ENCODE data around the gene FBXO41.

Gene FBXO41

DNA sequence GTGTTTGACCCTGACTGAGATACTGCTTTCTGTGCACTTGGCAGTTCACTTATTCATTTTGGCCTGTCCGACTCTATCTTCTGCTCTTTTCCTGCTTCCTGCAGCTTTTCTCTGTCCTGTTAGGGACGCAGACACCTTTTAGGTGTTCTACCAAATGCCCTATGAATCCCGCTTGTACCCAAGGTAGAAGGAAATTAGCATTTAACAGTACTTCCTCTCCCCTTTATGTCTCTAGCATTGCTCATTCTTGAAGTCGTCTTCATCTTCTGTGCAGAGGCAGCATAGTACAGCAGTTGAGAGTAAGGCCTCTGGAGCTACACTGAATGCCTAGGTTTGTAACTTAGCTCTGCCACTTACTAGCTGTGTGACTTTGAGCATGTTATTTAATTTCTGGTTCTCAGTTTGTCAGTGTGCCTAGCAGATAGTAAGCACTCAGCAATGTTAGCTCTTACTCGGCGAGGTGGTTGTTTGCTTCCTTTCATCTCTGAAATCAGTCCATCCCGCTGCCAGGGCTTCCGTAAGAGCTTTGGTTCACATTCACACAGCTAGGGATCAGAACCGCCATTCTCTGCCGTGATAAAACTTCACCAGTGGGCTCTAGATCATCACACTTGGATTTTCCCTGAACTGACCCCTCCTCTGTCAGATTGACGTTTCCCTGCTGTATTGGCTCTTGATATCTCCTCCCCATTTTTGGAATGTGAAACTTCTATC lies 48.8 kb downstream of the FBXO41 start:
- H3K9me3 ChIP-seq (ENCODE audit: control insufficient read depth in 1 of 2, low read length in 2 of 2), result no peaks in the 10 kb centered on the region
- peaks cover 15 to 26% of the 10 kb centered on the region in 2 donors for H3K4me1 ChIP-seq (ENCODE audit: control insufficient read depth in 1 of 2, insufficient read depth in 2 of 2, low read length in 2 of 2)
- H3K27ac ChIP-seq (ENCODE audit: low read length), result peak overlapping the region; percentile 90
- no peaks in the 10 kb centered on the region for H3K27me3 ChIP-seq (ENCODE audit: low read depth, low read length)
- H3K4me3 ChIP-seq (ENCODE audit: low read depth in 1 of 2, low read length in 2 of 2), result peak overlapping the region; percentile 91 to 93
- peaks cover 17 to 18% of the 10 kb centered on the region in 2 donors for H3K36me3 ChIP-seq (ENCODE audit: control insufficient read depth in 1 of 2, insufficient read depth in 2 of 2, low read length in 2 of 2)

DNA sequence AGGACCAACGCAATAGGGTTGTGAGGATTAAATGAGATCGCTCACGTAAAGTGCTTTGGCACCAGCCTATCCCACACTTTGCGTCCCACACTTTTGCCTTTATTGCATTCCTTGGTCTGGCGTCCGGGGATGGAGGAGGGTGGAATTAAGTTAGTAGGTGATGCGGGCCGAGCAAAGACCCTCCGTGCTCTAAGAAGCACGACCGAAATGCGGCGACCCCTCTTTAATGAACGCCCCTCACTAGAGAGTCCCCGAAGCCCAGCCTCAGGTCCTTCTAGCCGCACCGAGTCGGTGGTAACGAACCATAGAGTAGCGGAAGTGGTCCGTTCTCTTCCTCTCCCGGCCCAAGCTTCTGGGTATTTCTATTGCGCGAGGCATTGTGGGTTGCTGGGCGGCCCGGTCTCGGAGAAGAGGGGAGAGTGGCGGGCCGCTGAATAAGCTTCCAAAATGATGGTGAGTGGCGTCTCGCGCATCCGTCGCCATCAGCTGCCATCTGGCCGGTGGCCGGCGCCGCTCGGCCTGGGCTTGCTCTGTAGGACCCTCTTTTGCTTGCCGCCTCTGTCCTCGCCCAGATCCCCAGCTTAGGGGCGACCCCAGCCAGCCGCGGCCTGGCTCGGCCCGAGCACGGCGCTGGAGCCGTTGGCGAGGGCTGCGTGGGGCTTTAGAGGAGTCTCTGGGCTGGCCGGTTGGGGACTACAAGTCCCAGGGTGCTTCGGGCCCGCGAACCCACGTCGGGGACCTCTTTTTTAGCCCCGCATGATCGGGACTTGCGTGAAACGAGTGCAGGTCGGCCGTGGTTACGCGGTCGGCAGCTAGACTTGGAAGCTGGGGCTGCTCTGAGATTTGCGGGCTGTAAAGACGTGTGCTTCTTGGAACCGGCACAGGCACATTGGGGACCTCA lies 50.1 kb downstream of the FBXO41 start, which contains the start of gene CCT7:
TSS of gene CCT7 (plus strand) at position 377 of the 901 bp plus-strand sequence. CDS start at position 448, 71 bp downstream.
- no peaks in the 10 kb centered on the region for H3K27me3 ChIP-seq (ENCODE audit: low read depth, low read length)
- H3K36me3 ChIP-seq (ENCODE audit: control insufficient read depth in 1 of 2, insufficient read depth in 2 of 2, low read length in 2 of 2), result peaks cover 6 to 7% of the 10 kb centered on the region in 2 donors
- peaks cover 15 to 26% of the 10 kb centered on the region in 2 donors for H3K4me1 ChIP-seq (ENCODE audit: control insufficient read depth in 1 of 2, insufficient read depth in 2 of 2, low read length in 2 of 2)
- no peaks in the 10 kb centered on the region for H3K9me3 ChIP-seq (ENCODE audit: control insufficient read depth in 1 of 2, low read length in 2 of 2)
- peak within 1 kb of the TSS; percentile 90 for H3K27ac ChIP-seq (ENCODE audit: low read length)
- H3K4me3 ChIP-seq (ENCODE audit: low read depth in 1 of 2, low read length in 2 of 2), result peak within 1 kb of the TSS; percentile 91 to 93

DNA sequence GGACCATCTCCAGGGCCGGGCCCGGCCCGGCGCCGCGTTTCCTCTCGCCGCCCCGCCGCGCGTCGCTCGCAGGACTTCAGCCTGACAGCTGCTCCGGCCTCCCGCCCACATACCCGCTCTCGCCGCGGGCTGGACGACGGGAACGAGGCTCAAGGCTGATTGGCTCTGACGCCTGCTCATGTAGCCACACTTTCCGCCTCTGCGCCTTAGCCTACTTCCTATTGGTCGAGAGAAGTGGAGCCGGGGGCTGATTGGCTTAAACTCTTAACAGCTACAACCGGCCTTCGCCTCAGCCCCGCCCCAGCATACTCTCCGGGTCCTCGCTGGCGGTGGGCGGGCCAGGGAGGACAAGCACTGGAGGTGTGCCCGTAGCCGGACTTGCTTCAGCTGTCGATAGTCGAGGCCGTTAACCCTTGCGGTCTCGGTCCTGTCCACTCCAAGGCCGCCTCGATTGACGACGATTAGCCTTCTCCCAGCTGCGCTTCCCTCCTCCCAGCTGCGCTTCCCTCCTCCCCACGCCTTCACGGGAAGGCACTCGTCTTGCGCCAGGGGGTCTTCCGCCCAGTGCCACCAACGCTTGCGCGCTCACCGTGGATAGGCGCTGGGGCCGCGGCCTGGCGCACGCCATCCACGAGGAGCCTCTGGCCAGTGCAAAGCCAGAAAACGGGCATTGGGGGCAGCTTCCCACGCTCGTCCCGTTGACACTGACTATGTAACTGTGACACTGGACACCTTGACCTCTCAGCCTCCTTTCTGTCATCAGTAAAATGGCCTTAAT lies 50.9 kb downstream of the FBXO41 start, which contains the start of gene PRADC1:
TSS of gene PRADC1 (minus strand) at position 86 of the 778 bp plus-strand sequence. CDS start at position 7, 79 bp downstream.
- Histone ChIP-seq H3K4me1 (ENCODE audit: control insufficient read depth in 1 of 2, insufficient read depth in 2 of 2, low read length in 2 of 2) (peaks cover 15 to 26% of the 10 kb centered on the region in 2 donors), H3K4me3 (ENCODE audit: low read depth in 1 of 2, low read length in 2 of 2) (peak within 1 kb of the TSS; percentile 91 to 93), H3K36me3 (ENCODE audit: control insufficient read depth in 1 of 2, insufficient read depth in 2 of 2, low read length in 2 of 2) (peaks cover 2 to 5% of the 10 kb centered on the region in 2 donors), H3K27ac (ENCODE audit: low read length) (peak within 1 kb of the TSS; percentile 90), H3K9me3 (ENCODE audit: control insufficient read depth in 1 of 2, low read length in 2 of 2) (no peaks in the 10 kb centered on the region), H3K27me3 (ENCODE audit: low read depth, low read length) (no peaks in the 10 kb centered on the region)

DNA sequence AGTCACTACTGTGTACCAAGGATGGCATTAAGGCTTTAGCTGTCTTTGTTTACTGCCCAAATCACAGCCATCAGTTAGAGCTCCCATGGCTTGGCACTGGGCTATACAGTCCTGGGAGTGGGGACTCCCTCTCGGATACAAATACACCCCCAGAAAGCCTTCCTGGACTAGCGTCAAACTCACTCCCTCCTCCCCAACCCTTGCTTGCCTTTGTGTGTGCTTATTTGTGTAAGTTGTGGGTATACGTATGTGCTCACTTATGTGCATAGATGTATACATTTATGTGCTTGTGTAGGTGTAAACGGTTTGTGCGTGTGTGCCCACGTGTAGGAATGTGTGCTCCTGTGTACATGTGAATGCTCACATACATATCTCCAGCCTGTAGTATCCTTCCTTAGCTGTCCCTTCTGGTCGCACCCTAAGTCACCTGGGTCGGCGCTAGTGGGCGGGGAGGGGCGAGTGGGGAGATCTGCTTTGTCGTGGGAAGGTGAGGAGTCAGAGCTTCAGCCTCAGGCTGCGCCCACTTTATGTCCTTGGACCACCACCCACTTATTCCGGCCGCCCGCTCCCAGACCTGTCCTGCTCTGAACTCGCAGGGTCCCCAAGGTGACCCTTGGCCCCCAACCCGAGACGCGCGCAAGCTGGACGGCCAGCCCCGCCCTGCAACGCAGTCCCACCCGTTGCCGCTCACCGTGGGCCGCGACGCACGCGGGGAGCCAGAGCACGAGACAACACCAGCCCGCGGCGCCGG lies 51.7 kb downstream of the FBXO41 start:
- Histone ChIP-seq H3K36me3 (ENCODE audit: control insufficient read depth in 1 of 2, insufficient read depth in 2 of 2, low read length in 2 of 2) (peaks cover 3 to 13% of the 10 kb centered on the region in 2 donors), H3K4me3 (ENCODE audit: low read depth in 1 of 2, low read length in 2 of 2) (peak overlapping the region; percentile 91 to 93), H3K9me3 (ENCODE audit: control insufficient read depth in 1 of 2, low read length in 2 of 2) (no peaks in the 10 kb centered on the region), H3K27me3 (ENCODE audit: low read depth, low read length) (no peaks in the 10 kb centered on the region), H3K27ac (ENCODE audit: low read length) (peak overlapping the region; percentile 39), H3K4me1 (ENCODE audit: control insufficient read depth in 1 of 2, insufficient read depth in 2 of 2, low read length in 2 of 2) (peaks cover 15 to 26% of the 10 kb centered on the region in 2 donors)

DNA sequence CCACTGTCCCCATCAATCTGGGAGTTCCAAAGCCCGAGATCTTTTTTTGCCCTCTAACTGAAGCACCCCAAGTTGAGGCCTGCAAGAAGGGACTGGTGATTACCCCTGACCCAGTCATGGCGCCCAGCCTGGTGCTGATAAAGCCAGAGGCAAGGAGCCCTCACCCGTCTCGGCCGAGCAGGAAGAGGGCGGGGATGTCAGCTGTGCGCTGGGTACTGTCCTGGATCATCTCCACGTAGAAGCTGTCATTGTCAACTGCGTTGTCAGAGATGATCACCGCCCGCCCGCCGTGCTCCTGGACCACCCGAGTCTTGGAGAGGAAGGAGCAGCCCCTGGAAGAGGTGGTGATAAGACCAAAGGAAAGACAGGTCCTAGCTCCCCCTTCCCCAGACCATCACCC lies 55.6 kb downstream of the FBXO41 start:
- Histone ChIP-seq H3K9me3 (ENCODE audit: control insufficient read depth in 1 of 2, low read length in 2 of 2) (no peaks in the 10 kb centered on the region), H3K27me3 (ENCODE audit: low read depth, low read length) (no peaks in the 10 kb centered on the region), H3K4me3 (ENCODE audit: low read depth in 1 of 2, low read length in 2 of 2) (no peak overlapping the region), H3K27ac (ENCODE audit: low read length) (no peak overlapping the region), H3K4me1 (ENCODE audit: control insufficient read depth in 1 of 2, insufficient read depth in 2 of 2, low read length in 2 of 2) (peaks cover 4 to 5% of the 10 kb centered on the region in 2 donors), H3K36me3 (ENCODE audit: control insufficient read depth in 1 of 2, insufficient read depth in 2 of 2, low read length in 2 of 2) (peaks cover 14 to 31% of the 10 kb centered on the region in 2 donors)

DNA sequence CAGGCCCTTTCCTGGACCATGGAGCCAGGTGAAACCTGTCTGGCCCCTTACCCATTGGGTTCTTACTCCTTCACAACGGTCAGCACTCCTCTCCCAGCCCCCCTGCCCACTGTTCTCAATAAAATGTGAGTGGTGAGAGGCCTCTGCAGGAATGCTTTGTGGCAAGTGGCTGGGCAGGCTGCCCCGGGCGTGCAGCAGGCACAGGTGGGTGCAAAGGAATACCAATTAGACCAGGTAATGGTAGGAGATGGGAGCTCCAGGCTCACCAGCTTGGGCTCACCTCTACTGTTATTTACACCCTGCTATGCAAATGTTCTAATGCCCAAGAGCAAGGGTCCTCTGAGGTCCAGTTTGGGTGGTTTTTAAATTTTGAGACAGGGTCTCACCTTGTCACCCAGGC lies 57.2 kb downstream of the FBXO41 start:
- no peaks in the 10 kb centered on the region for H3K9me3 ChIP-seq (ENCODE audit: control insufficient read depth in 1 of 2, low read length in 2 of 2)
- H3K36me3 ChIP-seq (ENCODE audit: control insufficient read depth in 1 of 2, insufficient read depth in 2 of 2, low read length in 2 of 2), result peaks cover 26 to 46% of the 10 kb centered on the region in 2 donors
- no peaks in the 10 kb centered on the region for H3K4me1 ChIP-seq (ENCODE audit: control insufficient read depth in 1 of 2, insufficient read depth in 2 of 2, low read length in 2 of 2)
- no peak overlapping the region for H3K27ac ChIP-seq (ENCODE audit: low read length)
- no peak overlapping the region for H3K4me3 ChIP-seq (ENCODE audit: low read depth in 1 of 2, low read length in 2 of 2)
- H3K27me3 ChIP-seq (ENCODE audit: low read depth, low read length), result no peaks in the 10 kb centered on the region

DNA sequence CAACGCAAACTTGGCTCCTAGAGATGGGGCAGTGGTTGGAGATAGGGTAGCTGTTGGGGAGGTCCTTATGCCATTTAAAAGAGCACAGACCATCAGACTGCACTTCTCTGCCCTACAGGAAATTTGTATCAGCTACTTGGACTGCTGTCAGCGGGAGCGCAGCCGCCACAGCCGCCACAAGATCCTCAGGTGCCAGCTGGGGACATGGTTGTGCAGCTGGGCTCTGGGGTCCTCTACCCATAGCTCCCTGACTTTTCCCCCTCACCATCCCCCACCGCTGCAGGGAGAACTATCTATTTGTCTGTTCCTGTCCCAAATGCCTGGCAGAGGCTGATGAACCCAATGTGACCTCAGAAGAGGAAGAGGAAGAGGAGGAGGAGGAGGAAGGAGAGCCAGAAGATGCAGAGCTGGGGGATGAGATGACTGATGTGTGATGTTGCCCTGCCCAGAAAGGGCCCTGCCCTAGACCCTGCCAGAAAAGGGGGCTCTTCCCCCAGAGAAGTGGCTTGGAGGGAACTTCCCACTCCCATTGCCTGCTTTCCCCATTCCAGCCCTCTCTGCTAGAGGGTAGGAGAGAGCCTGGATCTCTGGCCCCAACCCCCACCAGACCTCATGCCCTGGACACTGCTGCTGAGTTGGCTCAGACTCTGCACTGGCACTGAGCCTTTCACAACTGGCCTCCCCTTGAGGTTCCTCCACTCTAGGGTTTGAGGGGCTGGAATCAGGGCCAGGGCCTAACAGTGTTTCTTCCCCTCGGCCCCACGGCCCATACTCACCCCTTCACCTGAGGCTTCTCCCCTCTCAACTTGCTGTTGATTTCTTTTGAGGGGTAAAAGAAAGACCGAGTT lies 58.5 kb downstream of the FBXO41 start:
- Histone ChIP-seq H3K4me3 (ENCODE audit: low read depth in 1 of 2, low read length in 2 of 2) (no peak overlapping the region), H3K36me3 (ENCODE audit: control insufficient read depth in 1 of 2, insufficient read depth in 2 of 2, low read length in 2 of 2) (peaks cover 32 to 59% of the 10 kb centered on the region in 2 donors), H3K4me1 (ENCODE audit: control insufficient read depth in 1 of 2, insufficient read depth in 2 of 2, low read length in 2 of 2) (no peaks in the 10 kb centered on the region), H3K9me3 (ENCODE audit: control insufficient read depth in 1 of 2, low read length in 2 of 2) (no peaks in the 10 kb centered on the region), H3K27ac (ENCODE audit: low read length) (no peak overlapping the region), H3K27me3 (ENCODE audit: low read depth, low read length) (no peaks in the 10 kb centered on the region)

DNA sequence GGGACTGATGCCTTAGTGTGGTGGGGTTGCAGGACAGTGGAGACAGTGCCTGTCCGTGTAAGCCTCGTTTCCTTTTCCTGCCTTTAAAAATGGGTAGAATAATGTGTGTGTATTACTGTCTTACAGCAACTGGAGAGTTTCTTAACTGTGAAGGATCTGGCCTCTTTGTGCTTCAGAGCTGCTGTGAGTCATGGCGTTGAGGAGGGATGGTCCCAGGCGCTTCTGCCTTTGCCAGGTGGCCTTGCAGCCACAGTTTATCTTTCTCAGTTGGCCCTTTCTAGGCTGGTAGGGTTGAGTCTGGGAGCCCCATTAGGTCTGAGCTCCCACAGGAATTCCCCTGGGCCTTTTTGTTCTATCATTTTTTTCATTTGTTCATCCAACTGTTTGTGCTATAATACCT lies 60.5 kb downstream of the FBXO41 start:
- no peaks in the 10 kb centered on the region for H3K27me3 ChIP-seq (ENCODE audit: low read depth, low read length)
- no peaks in the 10 kb centered on the region for H3K9me3 ChIP-seq (ENCODE audit: control insufficient read depth in 1 of 2, low read length in 2 of 2)
- H3K27ac ChIP-seq (ENCODE audit: low read length), result no peak overlapping the region
- no peaks in the 10 kb centered on the region for H3K4me1 ChIP-seq (ENCODE audit: control insufficient read depth in 1 of 2, insufficient read depth in 2 of 2, low read length in 2 of 2)
- H3K4me3 ChIP-seq (ENCODE audit: low read depth in 1 of 2, low read length in 2 of 2), result no peak overlapping the region
- H3K36me3 ChIP-seq (ENCODE audit: control insufficient read depth in 1 of 2, insufficient read depth in 2 of 2, low read length in 2 of 2), result peaks cover 35 to 71% of the 10 kb centered on the region in 2 donors

DNA sequence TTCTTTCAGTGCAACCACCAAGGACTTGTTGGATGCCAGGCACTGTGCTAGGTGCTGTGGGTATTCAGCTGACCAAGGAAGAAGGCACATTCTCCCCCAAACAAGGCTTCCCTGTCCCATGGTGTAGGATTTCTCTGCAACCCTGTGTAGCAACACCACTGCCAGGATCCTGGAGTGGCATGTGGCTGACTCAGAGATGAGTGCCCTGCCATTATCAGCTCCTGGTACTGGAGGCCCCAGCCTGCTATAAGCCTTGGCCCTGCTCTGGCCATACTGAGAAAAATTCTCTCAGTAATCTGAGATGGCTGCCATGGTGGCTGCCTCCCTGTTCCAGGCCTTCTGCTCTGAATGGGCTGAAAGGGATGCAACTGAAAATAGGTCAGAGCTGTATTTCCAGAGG lies 66.0 kb downstream of the FBXO41 start:
- peaks cover 19 to 40% of the 10 kb centered on the region in 2 donors for H3K36me3 ChIP-seq (ENCODE audit: control insufficient read depth in 1 of 2, insufficient read depth in 2 of 2, low read length in 2 of 2)
- H3K9me3 ChIP-seq (ENCODE audit: control insufficient read depth in 1 of 2, low read length in 2 of 2), result no peaks in the 10 kb centered on the region
- no peak overlapping the region for H3K27ac ChIP-seq (ENCODE audit: low read length)
- H3K27me3 ChIP-seq (ENCODE audit: low read depth, low read length), result no peaks in the 10 kb centered on the region
- H3K4me1 ChIP-seq (ENCODE audit: control insufficient read depth in 1 of 2, insufficient read depth in 2 of 2, low read length in 2 of 2), result peaks cover 0 to 7% of the 10 kb centered on the region in 2 donors
- H3K4me3 ChIP-seq (ENCODE audit: low read depth in 1 of 2, low read length in 2 of 2), result no peak overlapping the region

DNA sequence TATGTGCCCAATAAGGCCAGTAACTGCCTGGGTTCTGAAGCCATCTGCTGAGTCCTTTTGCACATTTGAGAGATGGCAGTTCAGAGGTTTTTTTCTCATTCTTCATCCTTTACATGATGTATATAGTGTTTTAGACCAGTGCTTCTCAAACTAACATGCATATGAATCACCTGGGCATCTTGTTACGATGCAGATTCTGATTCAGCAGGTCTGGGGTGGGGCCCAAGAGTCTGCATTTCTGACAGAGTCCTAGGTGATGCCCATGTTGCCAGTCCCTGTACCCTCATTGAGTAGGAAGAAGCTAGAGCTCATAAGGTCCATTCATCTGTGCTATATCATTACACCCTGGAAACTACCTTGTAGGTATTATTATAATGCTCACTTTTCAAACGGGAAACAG lies 66.5 kb downstream of the FBXO41 start:
- Histone ChIP-seq H3K36me3 (ENCODE audit: control insufficient read depth in 1 of 2, insufficient read depth in 2 of 2, low read length in 2 of 2) (peaks cover 14 to 35% of the 10 kb centered on the region in 2 donors), H3K27me3 (ENCODE audit: low read depth, low read length) (no peaks in the 10 kb centered on the region), H3K9me3 (ENCODE audit: control insufficient read depth in 1 of 2, low read length in 2 of 2) (no peaks in the 10 kb centered on the region), H3K27ac (ENCODE audit: low read length) (no peak overlapping the region), H3K4me1 (ENCODE audit: control insufficient read depth in 1 of 2, insufficient read depth in 2 of 2, low read length in 2 of 2) (peaks cover 0 to 7% of the 10 kb centered on the region in 2 donors), H3K4me3 (ENCODE audit: low read depth in 1 of 2, low read length in 2 of 2) (no peak overlapping the region)
